ENCODE data around the gene OMP.

DNA sequence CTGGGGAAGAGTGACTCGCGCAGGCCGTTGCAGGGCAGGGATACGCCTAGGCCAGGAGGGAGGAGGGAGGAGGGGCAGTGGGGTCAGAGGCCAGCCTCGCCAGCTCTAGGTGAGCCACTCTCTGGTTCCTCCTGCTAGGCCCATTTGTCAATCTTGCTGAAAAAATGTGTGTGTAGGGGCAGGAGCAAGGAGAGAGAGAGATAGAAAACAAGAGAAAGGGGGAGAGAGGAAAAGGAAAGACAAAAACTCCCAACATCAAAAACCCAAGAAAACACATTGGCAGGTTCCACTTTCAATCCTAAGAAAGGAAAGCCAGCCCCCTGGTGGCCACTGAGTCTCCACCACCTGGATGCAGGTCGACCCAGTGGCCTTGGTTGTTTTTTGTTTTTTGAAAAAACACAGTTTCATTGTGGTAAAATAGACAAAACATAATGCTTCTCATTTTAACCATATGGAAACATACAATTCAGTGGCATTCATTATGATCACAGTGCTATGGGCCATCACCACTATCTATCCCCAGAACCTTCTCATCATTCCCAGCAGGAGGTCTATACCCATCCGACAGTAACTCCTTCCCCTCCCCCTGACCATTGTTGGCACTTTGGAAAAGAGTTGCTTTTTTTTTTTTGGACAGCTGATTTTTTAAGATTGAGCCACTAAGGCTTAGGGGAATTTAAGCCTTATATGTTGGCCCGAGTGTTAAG is 10.9 kb downstream of the OMP start:
- TF ChIP-seq, protein P1, sequence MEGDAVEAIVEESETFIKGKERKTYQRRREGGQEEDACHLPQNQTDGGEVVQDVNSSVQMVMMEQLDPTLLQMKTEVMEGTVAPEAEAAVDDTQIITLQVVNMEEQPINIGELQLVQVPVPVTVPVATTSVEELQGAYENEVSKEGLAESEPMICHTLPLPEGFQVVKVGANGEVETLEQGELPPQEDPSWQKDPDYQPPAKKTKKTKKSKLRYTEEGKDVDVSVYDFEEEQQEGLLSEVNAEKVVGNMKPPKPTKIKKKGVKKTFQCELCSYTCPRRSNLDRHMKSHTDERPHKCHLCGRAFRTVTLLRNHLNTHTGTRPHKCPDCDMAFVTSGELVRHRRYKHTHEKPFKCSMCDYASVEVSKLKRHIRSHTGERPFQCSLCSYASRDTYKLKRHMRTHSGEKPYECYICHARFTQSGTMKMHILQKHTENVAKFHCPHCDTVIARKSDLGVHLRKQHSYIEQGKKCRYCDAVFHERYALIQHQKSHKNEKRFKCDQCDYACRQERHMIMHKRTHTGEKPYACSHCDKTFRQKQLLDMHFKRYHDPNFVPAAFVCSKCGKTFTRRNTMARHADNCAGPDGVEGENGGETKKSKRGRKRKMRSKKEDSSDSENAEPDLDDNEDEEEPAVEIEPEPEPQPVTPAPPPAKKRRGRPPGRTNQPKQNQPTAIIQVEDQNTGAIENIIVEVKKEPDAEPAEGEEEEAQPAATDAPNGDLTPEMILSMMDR (IDR thresholded peaks at IDR 0.05): peak in 1 of 4 experiments; percentile 22
- no peak for TF ChIP-seq POLR2A (IDR thresholded peaks at IDR 0.05)

All from uterus (tissue), 2 donors.